ENCODE measurements around the gene KIAA1958. TPM values are rescaled to one million over a fixed set of nuclear protein-coding genes. Genes with fewer than 3 reads are reported as not detected.

Gene KIAA1958
- total and polyA plus RNA-seq, 2 of the 8 experiments (the other 6 are each of a cell fraction or from before 2014, with no cell fraction given): 11.4 to 43.8 TPM

DNA sequence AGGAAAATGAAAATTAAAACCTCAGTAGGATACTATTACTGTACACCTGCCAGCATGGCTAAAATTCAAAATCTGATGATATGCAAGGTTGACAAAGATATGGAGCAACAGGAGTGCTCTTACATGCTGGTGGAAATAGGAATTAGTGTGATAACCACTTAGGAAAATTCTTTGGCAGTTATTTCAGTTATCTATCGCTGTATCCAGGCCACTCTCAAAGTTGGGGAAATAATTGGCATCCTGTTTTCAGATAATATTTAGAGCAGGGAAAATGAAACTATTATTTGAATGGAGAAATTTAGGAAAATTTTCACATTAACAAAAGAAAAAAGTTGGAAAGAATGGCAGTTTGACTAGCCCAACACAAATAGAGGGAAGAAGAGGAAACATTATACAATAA, 50.9 kb downstream of the KIAA1958 start:
- Histone ChIP-seq H3K14ac (ENCODE audit: insufficient read length) (no peak overlapping the region), H3K9ac (replicated peaks in 1 of 4; ENCODE audit: extremely low read depth in 1 of 4, low read depth in 3 of 4, low read length in 3 of 4) (no peak overlapping the region), H3K4me1 (replicated peaks in 1 of 4; ENCODE audit: control insufficient read depth in 3 of 4, insufficient read depth in 4 of 4, low read length in 3 of 4) (no peaks in the 10 kb centered on the region), H4K8ac (ENCODE audit: extremely low read depth, insufficient read depth, low read length) (no peak overlapping the region), H2BK15ac (ENCODE audit: low read length) (no peak overlapping the region), H3K27ac (ENCODE audit: low read depth, low read length) (no peak overlapping the region), H4K5ac (ENCODE audit: insufficient read length, low read depth, low read length) (no peak overlapping the region), H3K18ac (ENCODE audit: extremely low read depth, low read length) (no peak overlapping the region), H3K4me2 (ENCODE audit: insufficient read depth in 1 of 2, low read depth in 2 of 2, low read length in 2 of 2) (no peak overlapping the region), H3K36me3 (ENCODE audit: control insufficient read depth in 2 of 4, insufficient read depth in 4 of 4, low read length in 3 of 4) (peaks cover 0 to 4% (median 0%) of the 10 kb centered on the region in 4 experiments; a peak in 1 of 8 replicates), H3K4me3 (ENCODE audit: extremely low read depth in 1 of 4, insufficient read depth in 2 of 4, low read depth in 3 of 4, low read length in 4 of 4) (no peak overlapping the region), H4K20me1 (replicated peaks in 1 of 2; ENCODE audit: control insufficient read depth in 1 of 2, insufficient read depth in 2 of 2, low read length in 2 of 2) (peaks cover 0 to 3% of the 10 kb centered on the region in 2 experiments), H2BK20ac (ENCODE audit: low read length) (no peak overlapping the region), H3K56ac (replicated peaks; ENCODE audit: insufficient read length, low read depth, low read length) (no peak overlapping the region), H3K27me3 (replicated peaks in 1 of 4; ENCODE audit: control insufficient read depth in 3 of 4, extremely low read depth in 1 of 4, insufficient read depth in 3 of 4, low read length in 3 of 4) (no peaks in the 10 kb centered on the region), H3K9me3 (ENCODE audit: insufficient read depth in 2 of 2, low read depth in 1 of 2, low read length in 1 of 2) (no peaks in the 10 kb centered on the region), H2BK12ac (ENCODE audit: low read depth, low read length) (no peak overlapping the region), H4K91ac (replicated peaks; ENCODE audit: insufficient read length, low read length) (no peak overlapping the region), H3K23me2 (ENCODE audit: low read depth, low read length) (no peaks in the 10 kb centered on the region), H3K23ac (ENCODE audit: insufficient read length) (no peak overlapping the region), H3K79me2 (ENCODE audit: control insufficient read depth in 1 of 2, insufficient read depth in 2 of 2, low read length in 2 of 2) (peaks cover 0 to 81% of the 10 kb centered on the region in 2 experiments; a peak in 3 of 4 replicates), H2AFZ (ENCODE audit: low read length) (no peak overlapping the region), H3K79me1 (ENCODE audit: low read depth, low read length) (peaks cover 2% of the 10 kb centered on the region), H2BK5ac (ENCODE audit: low read depth, low read length) (no peak overlapping the region), H2BK120ac (replicated peaks; ENCODE audit: low read depth, low read length) (no peak overlapping the region), H3K4ac (replicated peaks; ENCODE audit: insufficient read length, low read depth, low read length) (no peak overlapping the region), H2AK5ac (ENCODE audit: low read depth, low read length) (no peak overlapping the region)
- DNase-seq (ENCODE audit: low read depth in 1 of 2, low spot score in 2 of 2) (no peak), FAIRE-seq (no peak)
- WGBS, 2 experiments (ENCODE audit: extremely low coverage in 1 of 2, insufficient coverage in 1 of 2, insufficient read length in 1 of 2, insufficient replicate concordance in 2 of 2, low coverage in 1 of 2, low lambda C conversion rate in 2 of 2, missing lambda C conversion rate in 1 of 2): 92% methylated on average over 1 of the region's 1 CpG; no CpG with 5 or more reads in 1 of the 2 experiments
- POLR2A ChIA-PET (ENCODE audit: partially characterized antibody): no interaction called here
- CTCF ChIA-PET (ENCODE audit: partially characterized antibody): no interaction called here
- TF ChIP-seq EGR1 (IDR thresholded peaks at IDR 0.05; ENCODE audit: borderline replicate concordance, low read depth, low read length): no peak
- no peak for TF ChIP-seq SIX5 (IDR thresholded peaks at IDR 0.05; ENCODE audit: low read depth, low read length)
- no peak for TF ChIP-seq SP1 (IDR thresholded peaks at IDR 0.05; ENCODE audit: low read depth, low read length)
- no peak for TF ChIP-seq SAP30 (IDR thresholded peaks at IDR 0.05; ENCODE audit: insufficient read depth, insufficient replicate concordance, low read length)
- no peak for TF ChIP-seq CEBPB (IDR thresholded peaks at IDR 0.05; ENCODE audit: low read depth, low read length)
- TF ChIP-seq, protein P1, sequence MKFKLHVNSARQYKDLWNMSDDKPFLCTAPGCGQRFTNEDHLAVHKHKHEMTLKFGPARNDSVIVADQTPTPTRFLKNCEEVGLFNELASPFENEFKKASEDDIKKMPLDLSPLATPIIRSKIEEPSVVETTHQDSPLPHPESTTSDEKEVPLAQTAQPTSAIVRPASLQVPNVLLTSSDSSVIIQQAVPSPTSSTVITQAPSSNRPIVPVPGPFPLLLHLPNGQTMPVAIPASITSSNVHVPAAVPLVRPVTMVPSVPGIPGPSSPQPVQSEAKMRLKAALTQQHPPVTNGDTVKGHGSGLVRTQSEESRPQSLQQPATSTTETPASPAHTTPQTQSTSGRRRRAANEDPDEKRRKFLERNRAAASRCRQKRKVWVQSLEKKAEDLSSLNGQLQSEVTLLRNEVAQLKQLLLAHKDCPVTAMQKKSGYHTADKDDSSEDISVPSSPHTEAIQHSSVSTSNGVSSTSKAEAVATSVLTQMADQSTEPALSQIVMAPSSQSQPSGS (IDR thresholded peaks at IDR 0.05; ENCODE audit: low read length): no peak
- TF ChIP-seq, protein P2, sequence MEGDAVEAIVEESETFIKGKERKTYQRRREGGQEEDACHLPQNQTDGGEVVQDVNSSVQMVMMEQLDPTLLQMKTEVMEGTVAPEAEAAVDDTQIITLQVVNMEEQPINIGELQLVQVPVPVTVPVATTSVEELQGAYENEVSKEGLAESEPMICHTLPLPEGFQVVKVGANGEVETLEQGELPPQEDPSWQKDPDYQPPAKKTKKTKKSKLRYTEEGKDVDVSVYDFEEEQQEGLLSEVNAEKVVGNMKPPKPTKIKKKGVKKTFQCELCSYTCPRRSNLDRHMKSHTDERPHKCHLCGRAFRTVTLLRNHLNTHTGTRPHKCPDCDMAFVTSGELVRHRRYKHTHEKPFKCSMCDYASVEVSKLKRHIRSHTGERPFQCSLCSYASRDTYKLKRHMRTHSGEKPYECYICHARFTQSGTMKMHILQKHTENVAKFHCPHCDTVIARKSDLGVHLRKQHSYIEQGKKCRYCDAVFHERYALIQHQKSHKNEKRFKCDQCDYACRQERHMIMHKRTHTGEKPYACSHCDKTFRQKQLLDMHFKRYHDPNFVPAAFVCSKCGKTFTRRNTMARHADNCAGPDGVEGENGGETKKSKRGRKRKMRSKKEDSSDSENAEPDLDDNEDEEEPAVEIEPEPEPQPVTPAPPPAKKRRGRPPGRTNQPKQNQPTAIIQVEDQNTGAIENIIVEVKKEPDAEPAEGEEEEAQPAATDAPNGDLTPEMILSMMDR (IDR thresholded peaks at IDR 0.05; ENCODE audit: control extremely low read depth in 1 of 3, insufficient read depth in 1 of 3, low read depth in 1 of 3, low read length in 3 of 3): no peak
- no peak for TF ChIP-seq POLR2AphosphoS5 (IDR thresholded peaks at IDR 0.05; ENCODE audit: low read depth, low read length)
- no peak for TF ChIP-seq KDM1A (IDR thresholded peaks at IDR 0.05; ENCODE audit: borderline replicate concordance, low read length)
- TF ChIP-seq PHF8 (conservative IDR thresholded peaks at IDR 0.05; ENCODE audit: low read depth, low read length): no peak

All from H1 (cell line).